HG03196 (cell line): ENCODE measurements around the gene BBOF1.

Source experiments
- ATAC-seq: cut with Tn5 transposase; IDR thresholded peaks from one replicate; pipeline ENCODE4 v1.9.1; 2021; ENCODE audit not compliant: unreplicated experiment

BBOF1 gene

DNA sequence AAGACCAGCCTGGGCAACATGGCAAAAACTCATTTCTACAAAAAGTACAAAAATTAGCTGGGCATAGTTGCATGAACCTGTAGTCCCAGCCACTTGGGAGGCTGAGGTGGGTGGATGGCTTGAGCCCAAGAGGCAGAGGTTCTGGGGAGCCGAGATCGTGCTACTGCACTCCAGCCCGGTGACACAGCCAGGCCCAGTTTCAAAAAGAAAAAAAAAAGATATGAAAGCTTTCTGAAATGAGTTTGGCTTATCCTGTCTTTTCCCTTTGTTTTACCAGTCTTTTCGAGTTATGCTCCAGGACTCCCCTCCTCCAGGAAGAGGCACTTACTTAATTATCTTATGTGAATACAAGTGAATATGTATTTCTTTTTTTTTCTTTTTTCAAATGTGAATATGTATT is 3.2 kb downstream of the BBOF1 start:
- no peak for ATAC-seq

DNA sequence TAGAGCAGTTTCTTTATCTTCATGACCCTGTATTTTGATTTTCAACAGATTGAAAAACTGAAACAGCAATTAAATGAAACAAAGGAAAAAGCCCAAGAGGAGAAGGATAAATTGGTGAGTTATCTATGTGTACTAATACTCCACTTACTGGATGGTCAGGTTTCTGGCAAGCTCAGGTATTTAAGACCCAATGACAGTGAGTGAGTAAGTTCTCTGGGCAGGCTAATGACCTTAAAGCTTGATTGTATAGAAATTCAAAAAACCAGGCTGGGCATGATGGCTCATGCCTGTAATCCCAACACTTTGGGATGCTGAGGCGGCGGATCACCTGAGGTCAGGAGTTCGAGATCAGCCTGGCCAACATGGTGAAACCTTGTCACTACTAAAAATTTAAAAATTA is 10.0 kb downstream of the BBOF1 start:
- no peak for ATAC-seq

DNA sequence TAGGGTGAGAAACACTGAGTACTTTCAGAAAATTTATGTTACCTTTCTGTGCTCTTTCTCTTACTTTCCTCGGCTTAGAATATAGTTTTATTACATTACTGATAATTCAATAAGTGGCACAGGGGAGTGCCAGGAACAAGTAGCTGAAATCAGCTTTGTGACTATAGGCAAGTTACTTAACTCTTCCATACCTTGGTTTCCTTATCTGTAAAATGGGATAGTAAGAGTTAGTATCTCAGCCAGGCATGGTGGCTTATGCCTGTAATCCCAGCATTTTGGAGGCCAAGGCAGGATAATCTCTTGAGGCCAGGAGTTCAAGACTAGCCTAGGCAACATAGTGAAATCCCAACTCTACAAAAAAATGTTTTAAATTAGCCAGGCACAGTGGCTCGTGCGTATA is 15.4 kb downstream of the BBOF1 start:
- no peak for ATAC-seq

DNA sequence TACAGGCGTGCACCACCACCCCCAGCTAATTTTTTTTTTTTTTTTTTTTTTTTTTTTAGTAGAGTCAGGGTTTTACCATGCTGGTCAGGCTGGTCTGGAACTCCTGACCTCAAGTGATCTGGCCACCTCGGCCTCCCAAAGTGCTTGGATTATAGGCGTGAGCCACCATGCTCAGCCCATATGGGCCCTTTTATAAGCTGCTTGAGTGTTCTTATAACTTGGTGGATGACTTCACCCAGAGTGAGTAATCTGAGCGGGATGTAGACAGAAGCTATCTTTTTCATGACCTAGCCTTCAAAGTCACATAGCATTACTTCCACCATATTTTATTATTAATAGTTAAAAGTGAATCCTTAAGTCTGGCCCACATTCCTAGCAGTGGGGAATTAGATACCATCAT is 16.4 kb downstream of the BBOF1 start:
- no peak for ATAC-seq

DNA sequence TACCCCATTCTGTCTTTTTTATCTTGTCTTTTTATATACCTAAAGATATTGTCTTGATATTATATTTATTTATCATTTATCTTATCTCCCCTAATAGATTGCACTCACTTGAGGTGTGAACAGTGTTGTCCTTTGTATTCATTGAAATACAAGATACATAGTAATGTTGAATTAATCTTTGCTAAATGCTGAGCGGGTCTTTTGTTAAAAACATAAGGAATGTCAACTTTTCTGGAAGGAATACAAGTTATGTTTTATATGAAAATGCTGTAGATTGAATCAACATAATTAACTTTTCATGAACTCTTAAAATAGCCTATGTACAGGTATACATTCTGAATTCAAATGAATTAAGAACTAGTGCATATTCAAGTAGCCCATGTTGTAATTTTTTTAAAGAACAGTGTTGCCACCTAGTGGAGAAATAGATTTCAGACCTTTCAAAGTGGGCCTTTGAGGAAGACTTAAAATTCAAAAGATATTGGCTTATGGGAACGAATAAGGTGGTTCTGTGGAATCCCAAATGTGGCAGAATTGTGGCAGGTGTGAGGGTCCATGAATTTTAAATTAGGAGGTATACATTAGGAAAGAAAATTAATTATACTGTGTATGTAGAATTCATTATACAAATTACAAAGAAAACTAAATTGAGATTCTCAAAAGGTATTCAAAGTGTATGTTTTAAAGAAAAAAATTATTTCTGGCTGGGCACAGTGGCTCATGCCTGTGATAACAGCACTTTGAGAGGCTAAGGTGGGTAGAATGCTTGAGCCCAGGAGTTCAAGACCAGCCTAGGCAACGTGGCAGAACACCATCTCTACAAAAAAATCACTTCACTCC is 19.1 kb downstream of the BBOF1 start:
- ATAC-seq = no peak

DNA sequence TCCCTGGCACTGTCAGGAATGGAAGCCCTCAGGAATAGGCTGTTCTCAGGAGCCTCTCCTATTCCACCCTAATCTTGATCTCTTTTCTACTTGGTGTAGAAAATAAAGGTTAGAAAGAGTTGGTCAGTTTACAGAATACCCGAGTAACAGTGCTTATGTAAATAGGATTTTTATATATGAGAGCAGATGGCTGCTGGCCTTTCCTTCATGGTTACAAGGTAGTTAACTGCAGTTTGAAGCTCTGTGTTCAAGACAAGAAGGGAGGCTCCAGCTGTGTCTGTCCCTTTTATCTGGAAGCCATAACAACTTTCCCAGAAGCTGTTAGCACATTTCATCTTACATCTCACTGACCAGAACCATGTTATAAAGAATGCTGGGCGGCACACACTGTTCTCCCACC is 23.1 kb downstream of the BBOF1 start:
- ATAC-seq = no peak

DNA sequence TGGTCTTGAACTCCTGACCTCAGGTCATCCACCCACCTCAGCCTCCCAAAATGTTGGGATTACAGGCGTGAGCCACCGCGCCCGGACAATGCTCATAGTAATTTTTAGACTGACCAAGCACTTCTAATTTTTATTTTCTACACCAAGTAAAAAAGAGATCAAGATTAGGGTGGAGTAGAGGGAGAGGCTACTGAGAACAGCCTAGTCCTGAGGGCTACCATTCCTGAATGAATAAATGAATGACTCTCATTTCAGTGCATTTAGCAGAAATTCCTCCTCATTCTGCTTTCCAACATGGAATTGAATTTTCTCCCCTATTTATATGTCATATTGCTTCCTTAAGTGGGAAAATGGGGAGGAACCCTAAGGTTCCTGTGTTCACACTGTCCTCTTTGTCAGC is 26.4 kb downstream of the BBOF1 start:
- ATAC-seq = no peak

DNA sequence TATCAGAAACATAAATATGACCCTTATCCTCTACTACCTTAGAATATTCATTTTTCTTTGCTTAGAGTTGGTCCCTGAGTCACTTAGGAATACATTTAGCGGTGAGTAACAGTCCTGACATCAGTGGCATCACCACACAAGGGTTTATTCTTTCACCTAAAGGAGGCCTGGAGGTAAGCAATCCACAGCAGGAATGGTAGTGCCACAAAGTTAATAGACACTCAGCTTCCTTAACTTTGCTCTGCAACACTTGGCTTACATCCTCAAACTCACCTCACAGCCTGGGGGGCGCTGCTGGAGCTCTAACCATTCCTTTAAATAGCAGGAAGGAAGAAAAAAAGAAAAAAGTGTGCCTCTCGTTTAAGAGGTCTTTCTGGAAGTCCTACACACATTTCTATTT is 29.1 kb downstream of the BBOF1 start:
- ATAC-seq = no peak

DNA sequence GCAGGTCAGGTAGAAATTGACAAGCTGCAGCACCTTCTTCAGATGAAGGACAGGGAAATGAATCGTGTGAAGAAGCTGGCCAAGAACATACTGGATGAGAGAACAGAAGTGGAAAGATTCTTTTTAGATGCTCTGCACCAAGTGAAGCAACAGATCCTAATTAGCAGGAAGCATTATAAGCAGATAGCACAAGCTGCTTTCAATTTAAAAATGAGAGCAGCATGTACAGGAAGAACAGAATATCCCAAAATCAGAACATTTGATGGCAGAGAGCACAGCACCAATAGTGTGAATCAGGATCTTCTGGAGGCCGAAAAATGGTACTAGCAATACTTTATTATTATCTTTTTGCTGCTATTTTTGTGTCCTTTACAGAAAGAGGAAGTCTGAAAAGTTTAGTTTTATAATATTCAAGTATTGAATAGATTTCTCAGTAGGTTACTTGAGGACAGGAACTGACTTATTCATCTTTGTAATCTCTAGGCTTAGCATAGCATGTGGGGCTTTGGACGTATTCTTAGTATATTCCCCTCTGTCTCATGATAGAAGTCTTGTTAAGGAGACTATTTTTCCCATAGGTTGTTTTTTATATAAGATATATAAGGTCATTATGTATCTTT is 30.8 kb downstream of the BBOF1 start:
- ATAC-seq = no peak

DNA sequence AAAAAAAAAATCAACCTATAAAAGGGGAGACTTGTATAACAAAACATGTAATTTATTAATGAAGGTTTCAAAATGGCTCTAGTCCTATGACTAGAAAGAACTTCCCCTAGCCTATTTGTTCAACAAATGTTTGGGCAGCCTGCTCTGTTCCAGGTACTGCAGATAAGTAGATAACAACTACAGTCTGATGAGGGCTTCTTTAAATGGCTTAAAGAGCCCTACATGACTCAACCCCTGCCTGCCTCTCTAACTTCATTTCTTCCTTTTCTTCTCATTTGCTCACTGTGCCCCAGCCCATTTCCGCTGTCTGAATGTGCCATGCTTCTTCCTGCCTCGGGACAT is 43.6 kb downstream of the BBOF1 start:
- no peak for ATAC-seq

DNA sequence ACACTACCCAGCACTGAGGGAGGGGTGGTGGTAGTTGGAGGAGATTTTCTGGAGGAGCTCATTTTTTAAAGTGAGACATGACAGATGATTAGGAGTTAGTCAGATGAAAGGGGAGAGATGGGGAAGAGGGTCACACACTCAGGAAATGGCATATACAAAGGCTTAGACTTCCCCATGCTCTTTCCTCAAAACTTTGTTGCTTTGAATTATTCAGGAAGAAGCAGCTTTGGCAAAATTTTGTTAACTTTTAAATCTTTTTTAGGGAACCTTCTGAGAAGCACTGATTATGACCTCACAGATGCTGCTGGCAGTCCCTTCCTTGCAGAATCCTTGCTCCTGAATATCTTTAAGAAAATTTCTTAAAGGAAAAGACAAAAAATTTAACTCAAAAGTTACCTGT is 45.3 kb downstream of the BBOF1 start:
- ATAC-seq = no peak

DNA sequence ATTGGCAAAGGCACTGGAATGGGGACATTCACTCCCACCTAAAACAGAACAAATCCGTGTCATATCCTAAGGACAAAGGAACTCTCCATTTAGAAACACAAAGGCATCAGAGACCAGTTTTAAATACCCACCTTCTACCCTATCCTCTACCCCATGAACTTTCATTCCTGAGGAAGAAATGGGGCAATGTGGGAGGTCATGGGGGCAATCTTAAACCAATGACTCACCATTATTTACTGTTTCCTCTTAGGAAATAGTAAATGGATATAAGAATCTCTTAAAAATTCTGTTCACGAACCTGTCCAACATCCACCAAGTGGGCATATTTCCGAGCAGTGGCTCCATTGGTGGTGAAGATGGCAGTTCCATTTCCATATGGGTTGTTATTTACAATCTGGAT is 45.7 kb downstream of the BBOF1 start:
- no peak for ATAC-seq

DNA sequence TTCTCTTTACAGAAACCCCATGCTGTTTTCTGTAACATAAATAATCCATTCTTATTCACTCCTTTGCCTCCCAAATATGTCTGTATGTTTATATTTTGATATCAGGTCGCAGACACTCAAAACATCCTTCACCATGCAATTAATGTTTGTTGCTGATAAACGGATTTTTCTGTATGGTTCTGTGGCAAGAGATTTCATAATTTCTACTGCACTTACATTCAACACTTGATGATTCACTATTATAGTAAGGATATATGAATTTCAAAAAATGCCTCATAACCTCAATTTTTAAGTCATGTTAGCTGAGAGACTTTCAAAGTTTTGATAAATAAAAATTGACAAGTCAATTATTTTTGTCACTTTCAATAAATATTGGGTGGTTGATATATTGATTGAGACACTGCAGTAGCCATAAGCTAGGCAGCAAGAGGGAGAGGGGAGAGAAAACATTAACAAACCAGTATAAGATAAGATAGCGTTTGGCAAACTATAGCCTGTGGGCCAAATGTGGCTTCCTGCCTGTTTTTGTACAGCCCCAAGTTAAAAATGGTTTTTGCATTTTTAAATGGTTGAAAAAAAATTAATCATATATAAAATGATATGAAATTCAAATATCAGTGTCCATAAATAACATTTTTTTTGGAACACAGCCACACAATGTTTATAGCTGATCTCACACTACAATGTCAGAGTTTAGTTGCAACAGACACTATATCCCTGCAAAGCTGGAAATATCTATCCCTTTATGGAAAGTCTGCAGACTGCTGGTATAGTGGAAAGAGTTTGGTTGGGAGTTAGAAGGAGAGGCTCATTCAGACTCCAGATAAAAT is 46.8 kb downstream of the BBOF1 start:
- ATAC-seq = no peak

DNA sequence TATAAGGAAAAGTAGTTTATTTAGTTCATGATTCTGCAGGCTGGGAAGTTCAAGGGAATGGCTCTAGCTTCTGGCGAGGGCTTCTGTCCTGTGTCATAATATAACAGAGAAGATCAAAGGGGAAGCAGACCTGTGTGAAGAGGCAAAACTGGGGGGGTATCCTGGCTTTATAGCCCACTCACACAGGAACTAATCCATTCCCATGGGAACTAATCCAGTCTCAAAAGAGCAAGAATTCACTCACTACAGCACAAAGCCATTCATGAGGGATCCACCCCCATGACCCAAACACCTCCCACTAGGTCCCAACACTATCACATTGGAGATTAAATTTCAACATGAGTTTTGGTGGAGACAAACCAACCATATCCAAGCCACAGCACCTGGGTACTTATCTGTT is 58.3 kb downstream of the BBOF1 start:
- no peak for ATAC-seq

DNA sequence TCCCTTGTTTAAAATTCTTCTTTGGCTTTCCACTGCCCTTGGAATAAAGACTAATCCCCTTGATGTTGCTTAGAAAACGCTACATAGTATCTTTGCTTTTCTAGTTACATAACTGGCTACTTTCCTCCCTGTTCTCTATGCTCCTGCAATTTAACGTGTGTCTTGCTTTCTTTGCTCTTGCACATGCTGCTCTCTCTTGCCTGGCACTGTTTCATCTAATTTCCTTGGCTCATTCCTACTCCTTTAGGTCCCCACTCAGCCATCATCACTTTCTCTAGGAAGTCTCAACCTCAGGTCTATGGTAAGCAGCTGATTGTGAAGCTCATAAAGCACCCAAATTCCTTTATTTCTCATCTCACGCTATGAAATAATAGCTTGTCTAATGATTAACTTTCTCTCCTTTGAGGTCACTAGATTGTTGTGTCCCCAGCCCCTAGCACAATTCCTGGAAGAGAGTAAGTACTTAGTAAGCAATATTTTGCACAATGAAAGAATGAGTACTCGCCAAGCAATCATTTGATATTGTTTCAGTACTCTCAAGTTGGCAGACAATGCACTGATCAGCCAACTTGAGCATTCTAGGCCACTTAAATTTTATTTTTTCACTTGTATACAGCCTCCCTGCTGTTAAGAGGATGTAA is 61.8 kb downstream of the BBOF1 start:
- ATAC-seq = no peak

DNA sequence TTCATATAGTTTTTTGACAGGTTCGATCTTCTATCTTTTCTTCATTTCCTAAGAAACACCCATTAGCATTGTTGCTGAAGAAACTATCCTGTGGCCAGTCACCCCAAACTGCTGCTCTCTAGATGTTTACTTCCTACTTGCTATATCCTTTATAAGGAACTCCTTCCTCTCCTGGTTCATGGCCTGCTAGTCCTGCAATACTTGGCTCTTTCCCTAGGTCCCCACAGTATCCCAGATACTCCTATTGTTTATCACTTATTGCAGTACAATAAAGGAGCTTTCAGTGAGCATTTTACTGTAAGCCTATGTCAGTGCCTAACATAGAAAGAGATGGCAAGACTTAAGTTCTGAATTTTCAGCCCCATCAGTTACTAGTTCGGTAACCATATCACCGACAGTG is 62.3 kb downstream of the BBOF1 start:
- ATAC-seq = no peak

DNA sequence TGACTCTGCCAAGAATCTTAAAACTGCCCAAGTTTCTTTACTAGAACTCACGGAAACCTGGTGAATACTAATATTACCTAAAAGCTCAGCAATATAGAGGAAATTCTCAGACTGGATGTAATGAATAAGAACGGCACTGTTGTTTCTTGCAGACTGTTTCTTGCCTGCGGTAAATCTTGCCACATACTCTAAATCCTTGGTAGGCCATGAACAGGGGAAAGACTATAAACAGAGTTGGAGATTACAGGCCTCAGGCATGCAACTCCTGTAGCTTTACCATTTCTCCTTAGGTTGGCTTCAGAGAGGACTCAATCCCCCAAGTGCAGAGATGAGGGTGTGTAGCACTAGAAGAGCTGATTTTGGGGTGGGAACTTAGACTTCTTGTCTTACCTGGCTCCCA is 64.0 kb downstream of the BBOF1 start:
- ATAC-seq = no peak

DNA sequence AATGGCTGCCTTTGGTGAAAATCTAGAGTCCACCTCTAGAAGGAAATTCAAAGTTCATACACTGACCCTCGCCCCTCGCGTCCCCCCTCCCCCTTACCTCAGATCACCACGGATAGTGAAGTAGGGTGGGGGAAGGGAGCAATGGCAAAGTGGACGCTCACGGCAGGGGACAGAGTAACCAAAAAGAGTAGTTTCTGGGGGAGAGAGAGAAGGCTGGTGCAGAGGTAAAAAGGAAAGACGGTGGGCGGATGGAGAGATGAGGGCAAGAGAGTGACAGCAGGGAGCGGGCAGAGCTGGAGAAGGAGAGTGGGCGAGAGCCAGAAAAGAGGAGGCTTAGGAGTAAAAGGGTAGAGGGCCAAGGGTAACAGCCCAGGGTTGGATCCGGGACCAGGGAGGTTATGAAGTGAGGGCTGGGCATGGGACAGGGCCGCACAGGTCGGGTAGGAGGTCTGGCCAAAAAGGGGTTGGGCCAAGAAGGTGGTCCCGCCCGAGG is 64.7 kb downstream of the BBOF1 start:
- ATAC-seq = peak; percentile 25

DNA sequence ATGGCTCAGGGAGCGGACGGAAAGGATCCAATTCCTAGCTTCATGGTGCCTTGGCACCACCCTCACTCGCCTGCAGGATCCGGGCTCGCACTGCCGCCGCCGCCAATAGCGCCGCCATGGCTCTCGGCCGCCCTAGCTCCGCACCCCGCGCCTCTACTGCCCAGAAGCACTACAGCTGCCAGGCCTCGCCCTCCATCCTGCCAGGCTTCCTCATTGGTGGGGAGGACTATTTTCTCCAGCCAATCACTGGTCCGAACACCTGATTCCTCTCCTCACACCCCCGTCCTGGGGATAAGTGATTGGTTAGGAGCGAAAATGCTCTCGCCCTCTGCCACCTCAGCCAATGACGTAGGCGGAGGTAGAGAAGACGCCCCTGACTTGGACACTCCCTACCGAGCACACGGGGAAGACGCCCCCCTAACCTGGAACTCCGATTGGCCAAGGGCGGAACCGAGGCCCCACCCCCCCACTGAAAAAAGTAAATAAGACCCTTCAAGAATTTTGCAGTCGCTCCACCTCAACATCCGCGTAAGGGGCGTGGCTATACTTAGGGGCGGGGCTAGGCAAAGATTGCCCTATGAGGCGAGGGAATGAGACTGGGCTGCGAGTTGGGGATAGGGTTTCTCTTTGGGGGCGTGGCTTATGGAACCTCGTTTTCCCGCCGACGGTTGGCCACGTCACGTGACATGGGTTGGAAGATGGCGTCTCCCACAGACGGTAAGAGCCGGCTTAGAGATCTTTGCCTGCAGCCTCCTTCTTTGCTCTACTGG is 65.3 kb downstream of the BBOF1 start, which contains the start of the genes ALDH6A1 and LIN52:
Gene ALDH6A1 (minus strand): TSS at position 177 of the 770 bp plus-strand sequence. CDS start 59 bp downstream, at position 118.
Gene LIN52 (plus strand): TSS at position 680 of the 770 bp plus-strand sequence. CDS start 19 bp downstream, at position 699.
- ATAC-seq = peak; percentile 89

DNA sequence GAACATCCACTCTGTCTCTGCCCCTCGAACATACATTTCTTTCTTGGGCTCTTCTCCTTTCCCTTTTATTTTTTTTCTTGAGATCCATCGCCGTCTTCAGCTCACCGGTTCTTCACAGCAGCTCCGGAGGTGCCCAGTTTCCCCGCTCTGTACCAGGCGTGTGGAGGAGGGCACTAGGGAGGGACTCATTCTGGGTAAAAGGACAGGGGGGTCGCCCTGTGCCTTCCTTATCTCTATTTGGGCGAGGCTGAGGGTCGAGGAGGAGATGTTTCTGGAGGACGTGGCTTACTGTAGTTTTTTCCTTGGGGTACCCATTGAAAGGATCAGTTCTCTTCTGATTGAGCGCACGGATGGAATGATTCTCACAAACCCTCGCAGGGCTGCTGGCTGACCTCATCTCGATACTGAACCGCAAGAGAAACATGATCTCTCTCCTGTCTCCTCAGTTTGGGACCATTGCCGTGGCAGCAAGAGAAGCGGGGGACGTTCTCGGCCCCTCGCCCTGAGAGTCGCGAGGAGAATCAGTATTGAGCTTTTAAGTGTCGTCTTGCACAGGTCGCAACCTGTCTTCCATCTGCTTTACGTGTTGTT is 66.0 kb downstream of the BBOF1 start:
- peak; percentile 3 for ATAC-seq
